Osteoblast (primary cell): Measurements from ENCODE around the gene BANF1. TPM values are rescaled to one million over a fixed set of nuclear protein-coding genes. Genes with fewer than 3 reads are reported as not detected.
A peak's percentile ranks its signal among the peaks of the same experiment; 100 is the strongest.

Experiments used
- DNase-seq: peaks from one replicate; pipeline ENCODE4 v3.0.0; 2011; ENCODE audit warnings: low spot score, mixed read lengths; ENCODE audit not compliant: insufficient read length; ENCODE audit errors: missing footprints
- H2AFZ ChIP-seq: 2 replicates; pipeline ENCODE4 v1.6.0; 2011; ENCODE audit warnings: mild to moderate bottlenecking, low read length
- H3K27ac ChIP-seq: 2 replicates; pipeline ENCODE4 v1.5.1; 2011; ENCODE audit warnings: mild to moderate bottlenecking, low read depth, low read length, moderate library complexity
- H3K27me3 ChIP-seq: 2 replicates; pipeline ENCODE4 v1.6.0; 2012; ENCODE audit warnings: mild to moderate bottlenecking, control low read depth, inconsistent platforms, low read length, moderate library complexity; ENCODE audit not compliant: insufficient read depth
- H3K36me3 ChIP-seq: 2 replicates; pipeline ENCODE4 v1.5.1; 2011; ENCODE audit warnings: mild to moderate bottlenecking, low read length, control low read depth, moderate library complexity; ENCODE audit not compliant: insufficient read depth
- H3K4me1 ChIP-seq: 2 replicates; pipeline ENCODE4 v1.5.1; 2011; ENCODE audit warnings: mild to moderate bottlenecking, low read length, control low read depth, moderate library complexity; ENCODE audit not compliant: insufficient read depth
- H3K4me2 ChIP-seq: 2 replicates; pipeline ENCODE4 v1.6.0; 2011; ENCODE audit warnings: mild to moderate bottlenecking, low read length; ENCODE audit not compliant: insufficient read depth
- H3K4me3 ChIP-seq: fragments of 200-600 bp; sonication (generic); 3 replicates; pipeline ENCODE4 v1.5.1; 2012; ENCODE audit warnings: mild to moderate bottlenecking, low read length, inconsistent platforms; ENCODE audit not compliant: insufficient read depth
- H3K79me2 ChIP-seq: 2 replicates; pipeline ENCODE4 v1.6.0; 2012; ENCODE audit warnings: mild to moderate bottlenecking, low read length, control low read depth, inconsistent platforms; ENCODE audit not compliant: insufficient read depth
- H3K9me3 ChIP-seq: 2 replicates; pipeline ENCODE4 v1.5.1; 2011; ENCODE audit warnings: low read depth, low read length, control low read depth
- H4K20me1 ChIP-seq: 2 replicates; pipeline ENCODE4 v1.6.0; 2012; ENCODE audit warnings: mild to moderate bottlenecking, low read length, control low read depth; ENCODE audit not compliant: insufficient read depth
- total RNA-seq: library from RNA; depleted of rRNA; stranded (reverse); fragments of >200 nt; gene quantifications from 2 replicates; pipeline ENCODE4 v1.2.3, GENCODE V29; 2012
- TF ChIP-seq, protein P1 (sequence below): IDR thresholded peaks from 2 replicates; pipeline ENCODE4 v1.5.1; 2011; ENCODE audit warnings: mild to moderate bottlenecking, low read depth, low read length, moderate library complexity; ENCODE audit errors: extremely low read depth

The BANF1 gene
- total RNA-seq, 1 donor = 14.5 TPM

DNA sequence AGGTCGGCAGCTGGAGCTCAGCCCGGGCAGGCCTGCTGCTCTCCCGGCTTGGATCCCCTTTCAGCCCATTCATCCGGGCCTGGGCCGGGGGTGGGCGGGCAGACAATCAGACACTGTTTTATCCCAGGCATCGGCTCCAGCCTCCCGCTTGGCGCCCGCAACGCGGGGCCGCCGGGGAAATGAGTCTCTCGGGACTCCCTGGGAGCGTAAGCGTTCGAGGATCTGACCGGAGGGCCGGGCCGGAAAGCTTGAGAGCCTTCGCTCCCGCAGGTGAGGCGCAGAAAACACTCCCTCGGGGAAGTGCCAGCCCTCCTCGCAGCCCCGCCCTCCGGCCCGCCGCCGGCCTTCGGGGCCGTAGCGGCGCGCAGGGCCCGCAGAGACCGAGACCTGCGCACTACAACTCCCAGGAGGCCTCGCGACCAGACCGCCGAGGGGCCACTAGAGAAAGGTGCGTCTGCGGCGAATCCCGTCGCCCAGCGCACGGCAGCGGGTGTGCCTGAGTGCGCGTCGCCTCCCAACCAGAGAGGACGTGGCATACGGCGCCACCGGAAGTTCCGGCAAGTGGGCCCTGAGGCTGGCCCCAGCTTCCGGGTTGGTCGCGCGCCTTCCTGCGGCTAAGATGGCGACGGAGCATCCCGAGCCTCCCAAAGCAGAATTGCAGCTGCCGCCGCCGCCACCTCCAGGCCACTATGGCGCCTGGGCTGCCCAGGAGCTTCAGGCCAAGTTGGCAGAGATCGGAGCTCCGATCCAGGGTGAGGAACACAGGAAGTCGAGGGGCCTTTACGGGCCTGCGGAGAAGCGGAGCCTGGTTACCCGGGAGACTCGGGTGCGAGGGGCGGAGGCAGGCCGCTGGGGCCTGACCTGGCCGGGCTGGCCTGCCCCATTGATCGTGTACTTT is 49.7 kb downstream of the BANF1 start, which contains the start of gene SF3B2:
SF3B2 (plus strand) TSS at position 599 of the 898 bp plus-strand sequence; CDS start at position 620, 21 bp downstream.
- H4K20me1 ChIP-seq = peaks cover 10% of the 10 kb centered on the region
- H3K36me3 ChIP-seq = peaks cover 31% of the 10 kb centered on the region
- DNase-seq = peak; percentile 99
- H3K4me3 ChIP-seq = peak within 1 kb of the TSS; percentile 99
- peaks cover 16% of the 10 kb centered on the region for H3K27me3 ChIP-seq
- H3K9me3 ChIP-seq = no peaks in the 10 kb centered on the region
- H3K27ac ChIP-seq = peak within 1 kb of the TSS; percentile 91
- TF ChIP-seq, protein P1, sequence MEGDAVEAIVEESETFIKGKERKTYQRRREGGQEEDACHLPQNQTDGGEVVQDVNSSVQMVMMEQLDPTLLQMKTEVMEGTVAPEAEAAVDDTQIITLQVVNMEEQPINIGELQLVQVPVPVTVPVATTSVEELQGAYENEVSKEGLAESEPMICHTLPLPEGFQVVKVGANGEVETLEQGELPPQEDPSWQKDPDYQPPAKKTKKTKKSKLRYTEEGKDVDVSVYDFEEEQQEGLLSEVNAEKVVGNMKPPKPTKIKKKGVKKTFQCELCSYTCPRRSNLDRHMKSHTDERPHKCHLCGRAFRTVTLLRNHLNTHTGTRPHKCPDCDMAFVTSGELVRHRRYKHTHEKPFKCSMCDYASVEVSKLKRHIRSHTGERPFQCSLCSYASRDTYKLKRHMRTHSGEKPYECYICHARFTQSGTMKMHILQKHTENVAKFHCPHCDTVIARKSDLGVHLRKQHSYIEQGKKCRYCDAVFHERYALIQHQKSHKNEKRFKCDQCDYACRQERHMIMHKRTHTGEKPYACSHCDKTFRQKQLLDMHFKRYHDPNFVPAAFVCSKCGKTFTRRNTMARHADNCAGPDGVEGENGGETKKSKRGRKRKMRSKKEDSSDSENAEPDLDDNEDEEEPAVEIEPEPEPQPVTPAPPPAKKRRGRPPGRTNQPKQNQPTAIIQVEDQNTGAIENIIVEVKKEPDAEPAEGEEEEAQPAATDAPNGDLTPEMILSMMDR = no peak
- H3K4me2 ChIP-seq = peak within 1 kb of the TSS; percentile 100
- H3K79me2 ChIP-seq = peaks cover 37% of the 10 kb centered on the region
- peaks cover 16% of the 10 kb centered on the region for H3K4me1 ChIP-seq
- peak within 1 kb of the TSS; percentile 92 for H2AFZ ChIP-seq

DNA sequence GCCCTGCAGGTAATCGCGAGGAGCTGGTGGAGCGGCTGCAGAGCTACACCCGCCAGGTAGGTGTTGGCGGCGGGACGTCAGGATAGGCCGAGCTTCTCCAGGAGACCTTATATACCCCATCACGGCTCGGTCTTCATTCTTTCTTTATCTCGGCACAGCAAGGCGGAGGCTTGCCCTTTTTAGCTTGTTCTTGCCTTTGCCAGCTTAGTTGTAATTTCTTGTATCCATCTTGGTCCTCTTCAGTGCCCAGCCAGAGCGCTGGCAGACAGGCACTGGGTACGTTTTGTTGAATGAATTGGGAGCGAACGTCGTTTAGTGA is 50.3 kb downstream of the BANF1 start:
- TF ChIP-seq, protein P1 = no peak
- DNase-seq = peak; percentile 46
- Histone ChIP-seq H3K79me2 (peaks cover 42% of the 10 kb centered on the region), H3K36me3 (peaks cover 37% of the 10 kb centered on the region), H3K4me2 (peak overlapping the region; percentile 100), H3K27me3 (peaks cover 16% of the 10 kb centered on the region), H4K20me1 (peaks cover 10% of the 10 kb centered on the region), H3K9me3 (no peaks in the 10 kb centered on the region), H3K4me1 (peaks cover 16% of the 10 kb centered on the region), H2AFZ (peak overlapping the region; percentile 92), H3K27ac (peak overlapping the region; percentile 91), H3K4me3 (peak overlapping the region; percentile 99)

Other genes with a start within 250 kb of the BANF1 start
- 15.3 and 18.1 TPM in 2 replicates for gene AP5B1, start 221.5 kb upstream of the BANF1 start, total RNA-seq
- not detected in 2 replicates for gene OVOL1, start 215.4 kb upstream of the BANF1 start, total RNA-seq
- gene SNX32, start 168.5 kb upstream of the BANF1 start, total RNA-seq = 1.1 and 1.5 TPM in 2 replicates
- gene CFL1, start 144.3 kb upstream of the BANF1 start, total RNA-seq = 607 and 704 TPM in 2 replicates
- 50.1 and 53.6 TPM in 2 replicates for gene MUS81, start 142.1 kb upstream of the BANF1 start, total RNA-seq
- gene EFEMP2, start 129.7 kb upstream of the BANF1 start, total RNA-seq = 81.6 and 94.8 TPM in 2 replicates
- gene CTSW, start 122.7 kb upstream of the BANF1 start, total RNA-seq = not detected in 2 replicates
- 129 and 151 TPM in 2 replicates for gene FIBP, start 114.0 kb upstream of the BANF1 start, total RNA-seq
- gene CCDC85B, start 111.8 kb upstream of the BANF1 start, total RNA-seq = 42.4 and 47.0 TPM in 2 replicates
- 13.0 and 13.8 TPM in 2 replicates for gene FOSL1, start 102.1 kb upstream of the BANF1 start, total RNA-seq
- gene C11orf68, start 83.4 kb upstream of the BANF1 start, total RNA-seq = 30.9 and 32.9 TPM in 2 replicates
- 170 and 190 TPM in 2 replicates for gene DRAP1, start 83.1 kb upstream of the BANF1 start, total RNA-seq
- gene TSGA10IP, start 57.0 kb upstream of the BANF1 start, total RNA-seq = not detected in 2 replicates
- gene SART1, start 40.8 kb upstream of the BANF1 start, total RNA-seq = 22.4 and 25.3 TPM in 2 replicates
- 28.6 and 31.2 TPM in 2 replicates for gene EIF1AD, start 346 bp upstream of the BANF1 start, total RNA-seq
- gene CST6, start 9.5 kb downstream of the BANF1 start, total RNA-seq = 1.8 and 2.9 TPM in 2 replicates
- gene CATSPER1, start 24.0 kb downstream of the BANF1 start, total RNA-seq = not detected in 2 replicates
- not detected in 2 replicates for gene GAL3ST3, start 46.7 kb downstream of the BANF1 start, total RNA-seq
- 131 and 164 TPM in 2 replicates for gene SF3B2, start 49.9 kb downstream of the BANF1 start, total RNA-seq
- 38.0 and 39.8 TPM in 2 replicates for gene PACS1, start 67.8 kb downstream of the BANF1 start, total RNA-seq